IMR-90 (cell line): Measurements from ENCODE around the gene FAM219A. TPM values are rescaled to one million over a fixed set of nuclear protein-coding genes. Genes with fewer than 3 reads are reported as not detected.

ENCODE experiments used
- ATAC-seq: fragments of 200-7000 bp; cut with Tn5 transposase; 2 replicates; pipeline ENCODE4 v1.9.1; 2020; ENCODE audit warnings: low read depth, mild to moderate bottlenecking, moderate library complexity
- BruUV-seq: library from RNA; stranded (reverse); fragments of 400-500 nt; replicated peaks from 2 replicates; lab custom pipeline; 2021; lab: Mats Ljungman, UMichigan
- CTCF ChIA-PET: fragments of 300-600 bp; formaldehyde crosslinking; extraction: SDS; loops from one replicate; lab custom pipeline; 2021; ENCODE audit warnings: antibody characterized with exemption; lab: Yijun Ruan, JAX
- POLR2A ChIA-PET: fragments of 300-600 bp; sonication (Branson Sonifier 250); formaldehyde crosslinking; loops from one replicate; lab custom pipeline; 2022; ENCODE audit warnings: antibody characterized with exemption; ENCODE audit not compliant: unreplicated experiment; lab: Charles Lee
- DNase-seq: peaks from one replicate; pipeline ENCODE4 v3.0.0; 2013
- H2AFZ ChIP-seq: replicated peaks from 2 replicates; pipeline ENCODE3; 2013; ENCODE audit warnings: low read length, mild to moderate bottlenecking; ENCODE audit not compliant: poor library complexity
- H2AK5ac ChIP-seq: 2 replicates; pipeline ENCODE4 v1.6.1; 2013; ENCODE audit warnings: low read depth, low read length, inconsistent platforms
- H2AK9ac ChIP-seq: replicated peaks from 2 replicates; pipeline ENCODE3; 2013; ENCODE audit warnings: mild to moderate bottlenecking, low read depth, low read length, moderate library complexity; ENCODE audit not compliant: poor library complexity
- H2BK120ac ChIP-seq: 2 replicates; pipeline ENCODE4 v1.6.1; 2013; ENCODE audit warnings: low read depth, low read length, inconsistent platforms
- H2BK15ac ChIP-seq: 3 replicates; pipeline ENCODE4 v1.6.1; 2013; ENCODE audit warnings: low read depth, low read length, inconsistent platforms
- H2BK20ac ChIP-seq: 2 replicates; pipeline ENCODE4 v1.6.1; 2013; ENCODE audit warnings: low read depth, mild to moderate bottlenecking, inconsistent platforms, low read length, moderate library complexity
- H2BK5ac ChIP-seq: 2 replicates; pipeline ENCODE4 v1.6.1; 2013; ENCODE audit warnings: mild to moderate bottlenecking, low read depth, low read length, inconsistent platforms; ENCODE audit not compliant: poor library complexity, severe bottlenecking
- H3K14ac ChIP-seq: replicated peaks from 2 replicates; pipeline ENCODE4 v1.6.1; 2013; ENCODE audit warnings: low read depth, low read length, inconsistent platforms
- H3K18ac ChIP-seq: 2 replicates; pipeline ENCODE4 v1.6.1; 2013; ENCODE audit warnings: low read depth, low read length, control low read depth
- H3K23ac ChIP-seq: 2 replicates; pipeline ENCODE4 v1.6.1; 2013; ENCODE audit warnings: low read depth, low read length, inconsistent platforms
- H3K27ac ChIP-seq: 2 replicates; pipeline ENCODE4 v1.5.1; 2013; ENCODE audit warnings: mild to moderate bottlenecking, control low read depth, low read length; ENCODE audit not compliant: insufficient read depth
- H3K27me3 ChIP-seq: 2 replicates; pipeline ENCODE4 v1.6.1; 2013; ENCODE audit warnings: low read length; ENCODE audit not compliant: control insufficient read depth, insufficient read depth
- H3K36me3 ChIP-seq: 2 replicates; pipeline ENCODE4 v1.6.1; 2013; ENCODE audit warnings: low read length, mixed read lengths; ENCODE audit not compliant: control insufficient read depth, insufficient read depth
- H3K4ac ChIP-seq: 2 replicates; pipeline ENCODE4 v1.6.1; 2013; ENCODE audit warnings: low read depth, low read length, inconsistent platforms
- H3K4me1 ChIP-seq: 2 replicates; pipeline ENCODE4 v1.6.1; 2013; ENCODE audit warnings: low read length, mixed read lengths; ENCODE audit not compliant: control insufficient read depth, insufficient read depth
- H3K4me2 ChIP-seq: 2 replicates; pipeline ENCODE4 v1.6.1; 2013; ENCODE audit warnings: low read depth, mild to moderate bottlenecking, control low read depth, low read length, moderate library complexity
- H3K4me3 ChIP-seq: 2 replicates; pipeline ENCODE4 v1.5.1; 2013; ENCODE audit warnings: low read depth, mild to moderate bottlenecking, control low read depth, low read length, moderate library complexity; ENCODE audit not compliant: insufficient read depth
- H3K56ac ChIP-seq: 2 replicates; pipeline ENCODE4 v1.6.1; 2013; ENCODE audit warnings: low read length, inconsistent platforms; ENCODE audit not compliant: insufficient read depth; ENCODE audit errors: extremely low read depth
- H3K79me1 ChIP-seq, 2 experiments: 2 replicates each; pipeline ENCODE4 v1.6.1; 2013; ENCODE audit warnings: low read length in 2 of 2, inconsistent platforms in 1 of 2, low read depth in 1 of 2
- H3K9ac ChIP-seq: 2 replicates; pipeline ENCODE4 v1.6.1; 2013; ENCODE audit warnings: low read depth, low read length, control low read depth
- H3K9me1 ChIP-seq: 2 replicates; pipeline ENCODE4 v1.6.1; 2013; ENCODE audit warnings: low read length, inconsistent platforms; ENCODE audit not compliant: insufficient read depth
- H3K9me3 ChIP-seq: 2 replicates; pipeline ENCODE4 v1.6.1; 2013; ENCODE audit warnings: low read length; ENCODE audit not compliant: control insufficient read depth, insufficient read depth
- H4K20me1 ChIP-seq: 2 replicates; pipeline ENCODE4 v1.6.1; 2013; ENCODE audit warnings: low read length, inconsistent platforms; ENCODE audit not compliant: insufficient read depth
- H4K5ac ChIP-seq: 2 replicates; pipeline ENCODE4 v1.6.1; 2013; ENCODE audit warnings: mild to moderate bottlenecking, low read depth, low read length, control low read depth
- H4K8ac ChIP-seq, 2 experiments: 2 replicates each; pipeline ENCODE4 v1.6.1; 2013; ENCODE audit warnings: low read depth in 2 of 2, low read length in 2 of 2, control low read depth in 1 of 2, inconsistent platforms in 1 of 2
- H4K91ac ChIP-seq: 2 replicates; pipeline ENCODE4 v1.6.1; 2013; ENCODE audit warnings: low read depth, low read length, inconsistent platforms; ENCODE audit not compliant: insufficient read depth
- BHLHE40 ChIP-seq: fragments of 150-350 bp; IDR thresholded peaks from 2 replicates; pipeline ENCODE4 v1.6.1; 2016; ENCODE audit warnings: mild to moderate bottlenecking, low read depth, low read length
- CEBPB ChIP-seq: IDR thresholded peaks from 2 replicates; pipeline ENCODE4 v1.6.1; 2012; ENCODE audit warnings: low read depth, low read length, improper control_type of control experiment
- CHD1 ChIP-seq: IDR thresholded peaks from 2 replicates; pipeline ENCODE4 v1.6.1; 2012; ENCODE audit warnings: low read depth, low read length, improper control_type of control experiment
- CTCF ChIP-seq: conservative IDR thresholded peaks from 2 replicates; pipeline ENCODE4 v1.5.1; 2012; ENCODE audit warnings: mild to moderate bottlenecking, low read depth, low read length, improper control_type of control experiment
- ELK1 ChIP-seq: fragments of 150-350 bp; IDR thresholded peaks from 2 replicates; pipeline ENCODE4 v1.6.1; 2016; ENCODE audit warnings: low read depth, mild to moderate bottlenecking, low read length, moderate library complexity, borderline replicate concordance
- FOS ChIP-seq: fragments of 150-350 bp; IDR thresholded peaks from 2 replicates; pipeline ENCODE4 v1.6.1; 2016; ENCODE audit warnings: low read depth, low read length
- MAFK ChIP-seq: IDR thresholded peaks from 2 replicates; pipeline ENCODE4 v1.6.1; 2012; ENCODE audit warnings: low read depth, low read length, improper control_type of control experiment
- MAZ ChIP-seq: IDR thresholded peaks from 2 replicates; pipeline ENCODE4 v1.6.1; 2012; ENCODE audit warnings: low read depth, mild to moderate bottlenecking, low read length, improper control_type of control experiment, moderate library complexity, borderline replicate concordance
- MXI1 ChIP-seq: IDR thresholded peaks from 2 replicates; pipeline ENCODE4 v1.6.1; 2012; ENCODE audit warnings: low read depth, mild to moderate bottlenecking, low read length, moderate library complexity, borderline replicate concordance
- POLR2A ChIP-seq: IDR thresholded peaks from 2 replicates; pipeline ENCODE4 v1.6.1; 2012; ENCODE audit warnings: mild to moderate bottlenecking, low read depth, low read length
- RAD21 ChIP-seq: IDR thresholded peaks from 2 replicates; pipeline ENCODE4 v1.6.1; 2012; ENCODE audit warnings: low read length, improper control_type of control experiment
- RCOR1 ChIP-seq: IDR thresholded peaks from 2 replicates; pipeline ENCODE4 v1.6.1; 2012; ENCODE audit warnings: mild to moderate bottlenecking, low read length, improper control_type of control experiment; ENCODE audit not compliant: insufficient replicate concordance
- RFX5 ChIP-seq: IDR thresholded peaks from 2 replicates; pipeline ENCODE4 v1.8.0; 2012; ENCODE audit warnings: low read depth, mild to moderate bottlenecking, low read length, moderate library complexity
- SMC3 ChIP-seq: fragments of 150-350 bp; IDR thresholded peaks from 2 replicates; pipeline ENCODE4 v1.6.1; 2016; ENCODE audit warnings: low read depth, mild to moderate bottlenecking, antibody characterized with exemption, low read length, moderate library complexity
- USF2 ChIP-seq: fragments of 150-350 bp; IDR thresholded peaks from 2 replicates; pipeline ENCODE4 v1.6.1; 2017; ENCODE audit warnings: mild to moderate bottlenecking, antibody characterized with exemption, low read length, low read depth
- WGBS, 2 experiments: methylation state at CpG; one replicate each; pipeline versions ENCODE4 v1.1.5 to v1.1.7; 2013; ENCODE audit warnings: missing lambda C conversion rate in 2 of 2; ENCODE audit not compliant: insufficient read length in 1 of 2; ENCODE audit errors: extremely low coverage in 2 of 2; 5-methylcytosine and 5-hydroxymethylcytosine counted together
- dilution Hi-C: fragments of 300-500 bp; cut with HindIII; formaldehyde crosslinking; loops from one replicate; pipeline ENCODE4 v1.14.3; 2018; ENCODE audit warnings: low sequenced_read_pairs; ENCODE audit not compliant: unreplicated experiment
- in situ Hi-C: fragments of 300-500 bp; cut with MboI; formaldehyde crosslinking; loops from 3 replicates; pipeline ENCODE4 v1.14.3; 2019; ENCODE audit warnings: low sequenced_read_pairs, inconsistent platforms, mixed read lengths
- intact Hi-C: fragments of 100-400 bp; cut with micrococcal nuclease; formaldehyde crosslinking; loops from 2 replicates; pipeline ENCODE4 v1.10.0; 2022
- polyA plus RNA-seq, 3 experiments: library from polyadenylated mRNA; depleted of rRNA; stranded (reverse); fragments of >200 nt; gene quantifications; 2 replicates each; pipeline ENCODE4 v1.2.3, GENCODE V29; 2012; ENCODE audit warnings: low replicate concordance in 1 of 3
- total RNA-seq: library from RNA; depleted of rRNA; stranded (reverse); fragments of >200 nt; gene quantifications from 2 replicates; pipeline ENCODE4 v1.2.3, GENCODE V29; 2012

FAM219A gene
- total and polyA plus RNA-seq, 2 of the 4 experiments (the other 2 are of a cell fraction): 4.8 to 20.8 TPM

GRCh38 chr9:34463098-34463900 is 4.9 kb upstream of the FAM219A start:
- H3K56ac ChIP-seq: no peak overlapping the region; the same call in 1 of the 2 replicates
- ATAC-seq (no peak), DNase-seq (peak; percentile 60)
- intact Hi-C loops (no loop called here), in situ Hi-C loops (no loop called here), dilution Hi-C loops (no loop called here)
- no peaks in the 10 kb centered on the region for H3K4me1 ChIP-seq
- peaks cover 17% of the 10 kb centered on the region for H3K27me3 ChIP-seq
- H2BK15ac ChIP-seq: no peak overlapping the region
- no peaks in the 10 kb centered on the region; the same call in 1 of the 2 replicates for H4K20me1 ChIP-seq
- H3K79me1 ChIP-seq: peaks cover 0 to 4% of the 10 kb centered on the region in 2 experiments; a peak in 1 of 4 replicates
- ChIA-PET CTCF (no interaction called here), POLR2A (no interaction called here)
- H2BK120ac ChIP-seq: no peak overlapping the region
- H4K8ac ChIP-seq: no peak overlapping the region
- H2BK20ac ChIP-seq: no peak overlapping the region
- no peak overlapping the region for H3K27ac ChIP-seq
- no peak overlapping the region for H3K4ac ChIP-seq
- H3K36me3 ChIP-seq: no peaks in the 10 kb centered on the region
- WGBS, 2 experiments: 57% methylated on average over 1 of the region's 5 CpGs; no CpG with 5 or more reads in 1 of the 2 experiments
- H3K4me2 ChIP-seq: no peak overlapping the region
- no peak overlapping the region for H3K18ac ChIP-seq
- H3K23ac ChIP-seq: no peak overlapping the region
- BruUV-seq: no TSS peak
- no peak overlapping the region for H2AK9ac ChIP-seq
- H2BK5ac ChIP-seq: no peak overlapping the region
- no peak overlapping the region for H3K4me3 ChIP-seq
- no peaks in the 10 kb centered on the region for H3K9me3 ChIP-seq
- H4K91ac ChIP-seq: no peak overlapping the region
- H3K9ac ChIP-seq: no peak overlapping the region
- H3K9me1 ChIP-seq: peaks cover 5% of the 10 kb centered on the region
- H2AK5ac ChIP-seq: no peak overlapping the region
- H2AFZ ChIP-seq: no peak overlapping the region
- no peak overlapping the region for H4K5ac ChIP-seq
- no peak overlapping the region for H3K14ac ChIP-seq
- TF ChIP-seq POLR2A (no peak), CHD1 (no peak), CEBPB (peak; percentile 90), MAZ (no peak), FOS (0 out of 2 replicates have a peak, but pooled peaks have one; percentile 17), BHLHE40 (no peak), RCOR1 (no peak), CTCF (no peak), SMC3 (no peak), ELK1 (no peak), MXI1 (no peak), MAFK (no peak), RFX5 (no peak), USF2 (no peak), RAD21 (no peak)
